AG04450 (cell line): ENCODE data around the gene XYLT1. TPM values are rescaled to one million over a fixed set of nuclear protein-coding genes. Genes with fewer than 3 reads are reported as not detected.

Experiments used
- CTCF ChIA-PET: fragments of 300-600, 350-600 bp; formaldehyde crosslinking; extraction: SDS; loops from one replicate; lab custom pipeline; 2022; ENCODE audit warnings: antibody characterized with exemption, inconsistent platforms; lab: Charles Lee
- POLR2A ChIA-PET: fragments of 350-600 bp; formaldehyde crosslinking; extraction: SDS; loops from one replicate; lab custom pipeline; 2021; ENCODE audit warnings: antibody characterized with exemption, inconsistent platforms; lab: Yijun Ruan, JAX
- DNase-seq: peaks from one replicate; pipeline ENCODE4 v3.0.0-alpha.2; 2011; ENCODE audit warnings: low read depth, low spot score
- H3K27ac ChIP-seq: one replicate; pipeline ENCODE4 v1.5.1; 2012; ENCODE audit warnings: low read depth, low read length, control low read depth
- H3K27me3 ChIP-seq: one replicate; pipeline ENCODE4 v1.6.0; 2012; ENCODE audit warnings: low read length; ENCODE audit not compliant: control insufficient read depth, insufficient read depth
- H3K4me3 ChIP-seq: 2 replicates; pipeline ENCODE4 v1.5.1; 2011; ENCODE audit warnings: mild to moderate bottlenecking, low read depth, low read length, control low read depth
- H3K9me3 ChIP-seq: 2 replicates; pipeline ENCODE4 v1.5.1; 2012; ENCODE audit warnings: low read length; ENCODE audit not compliant: control insufficient read depth, insufficient read depth
- CTCF ChIP-seq: IDR thresholded peaks from 2 replicates; pipeline ENCODE4 v1.5.1; 2011; ENCODE audit warnings: low read depth, low read length, control low read depth, inconsistent platforms
- polyA plus RNA-seq: library from polyadenylated mRNA; depleted of rRNA; stranded (reverse); fragments of >200 nt; gene quantifications from 2 replicates; pipeline ENCODE4 v1.2.3, GENCODE V29; 2011

XYLT1 gene
- polyA plus RNA-seq, 1 experiment = 6.7 TPM

DNA sequence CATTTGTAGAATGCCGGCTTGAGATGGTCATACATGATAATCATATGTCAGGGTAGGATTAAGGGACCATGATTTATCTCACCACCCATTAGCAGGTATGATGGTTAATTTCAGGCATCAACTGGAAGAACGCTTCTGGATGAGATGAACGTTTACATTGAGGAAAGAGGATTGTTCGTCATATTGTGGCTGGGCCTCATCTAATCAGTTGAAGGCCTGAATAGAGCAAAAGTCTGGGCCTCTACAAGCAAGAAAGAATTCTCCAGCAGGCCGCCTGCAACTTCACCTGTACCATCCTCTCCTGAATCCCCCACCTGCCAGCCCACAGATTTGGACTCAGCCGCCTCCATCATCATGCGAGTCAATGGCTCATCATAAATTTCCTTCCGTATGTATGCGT lies 30.6 kb upstream of the XYLT1 start:
- POLR2A ChIA-PET = no interaction called here

DNA sequence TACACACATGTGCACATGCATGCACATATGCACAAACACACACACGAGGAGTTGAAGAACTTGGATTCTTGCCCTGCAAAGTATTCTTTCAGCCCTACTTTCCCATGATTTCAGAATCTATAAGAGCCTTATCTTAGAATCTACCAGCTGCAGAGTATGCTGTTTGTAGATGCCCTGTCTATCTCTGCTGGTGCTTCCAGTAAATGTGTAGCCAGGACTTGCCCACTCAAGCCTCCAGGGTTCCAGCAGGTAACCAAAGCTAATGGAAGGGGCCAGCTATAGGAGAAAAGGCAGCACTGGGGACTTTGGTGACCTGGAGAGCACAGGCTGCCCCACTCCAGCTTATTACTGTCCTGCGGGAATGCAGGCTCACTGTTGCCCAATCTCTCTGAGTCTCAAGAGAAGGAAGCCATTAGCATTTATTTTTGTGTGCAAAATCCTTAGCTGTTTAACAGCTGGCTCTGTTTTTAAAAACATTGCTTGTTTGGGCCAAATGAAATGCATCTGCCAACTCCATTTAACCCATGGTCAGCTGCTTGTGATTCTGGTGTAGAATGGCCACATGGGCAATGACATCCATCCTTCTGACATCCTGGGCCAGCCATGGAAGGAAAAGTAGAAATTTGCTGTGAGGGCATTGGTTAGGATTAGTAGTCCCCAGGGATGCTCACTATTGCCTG lies 28.6 kb upstream of the XYLT1 start:
- no peaks in the 10 kb centered on the region for H3K9me3 ChIP-seq
- CTCF ChIA-PET = interaction anchor here (1.6 kb wide), 1 partner anchor 79 kb away, joined by 6 read pairs; no protein-coding TSS in a partner anchor
- H3K27me3 ChIP-seq = no peaks in the 10 kb centered on the region
- no peak for TF ChIP-seq CTCF
- POLR2A ChIA-PET = no interaction called here
- DNase-seq = no peak
- no peak overlapping the region for H3K27ac ChIP-seq
- no peak overlapping the region for H3K4me3 ChIP-seq

More for the DNA sequence above, 30.6 kb upstream of the XYLT1 start:
- TF ChIP-seq CTCF = no peak
- DNase-seq = no peak
- H3K27ac ChIP-seq = no peak overlapping the region
- H3K27me3 ChIP-seq = no peaks in the 10 kb centered on the region
- H3K4me3 ChIP-seq = no peak overlapping the region
- CTCF ChIA-PET = no interaction called here
- no peaks in the 10 kb centered on the region for H3K9me3 ChIP-seq

DNA sequence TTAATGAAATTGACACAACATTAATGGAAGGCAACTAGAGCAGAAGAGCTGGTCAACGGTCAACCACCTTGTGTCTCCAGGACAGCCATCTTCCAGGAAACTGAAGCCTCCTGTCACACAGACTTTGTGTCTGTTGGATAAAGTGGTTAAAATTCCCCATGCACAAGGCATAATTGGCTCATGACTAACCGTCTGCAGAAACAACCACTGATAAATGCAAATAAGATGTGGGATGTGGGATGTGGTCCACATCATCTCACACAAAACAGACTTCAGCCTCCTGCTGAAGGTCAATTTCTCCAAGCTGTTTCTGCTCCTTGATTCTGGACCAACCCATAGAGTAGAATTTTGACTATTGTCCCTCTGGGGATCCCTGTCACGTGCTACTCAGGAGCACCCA lies 26.9 kb upstream of the XYLT1 start:
- POLR2A ChIA-PET = interaction anchor here (0.8 kb wide), 2 partner anchors 15 to 18 kb away, joined by 3 to 4 read pairs; no protein-coding TSS in a partner anchor
- Histone ChIP-seq H3K4me3 (no peak overlapping the region), H3K27me3 (no peaks in the 10 kb centered on the region), H3K9me3 (no peaks in the 10 kb centered on the region), H3K27ac (no peak overlapping the region)
- no peak for TF ChIP-seq CTCF
- CTCF ChIA-PET = interaction anchor here (0.5 to 3.1 kb wide), 3 partner anchors 21 to 82 kb away, joined by 5 to 13 read pairs (median 7); no protein-coding TSS in a partner anchor
- no peak for DNase-seq

DNA sequence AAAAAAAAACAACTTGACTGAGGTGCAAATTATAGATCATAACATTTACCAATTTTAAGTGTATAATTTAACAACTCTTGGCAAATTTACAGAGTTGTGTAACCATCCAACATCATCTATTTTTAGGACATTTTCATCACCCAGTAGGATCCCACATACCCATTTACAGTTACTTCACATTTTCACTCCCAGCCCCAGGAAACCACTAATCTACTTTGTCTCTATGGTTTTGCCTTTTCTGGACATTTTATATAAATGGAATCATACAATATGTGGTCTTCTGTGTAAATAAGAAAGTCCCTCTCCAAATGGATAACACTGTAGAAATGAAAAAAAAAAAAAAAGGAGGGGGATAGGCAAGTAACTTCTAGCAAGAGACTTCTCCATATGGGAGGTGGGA lies 26.1 kb upstream of the XYLT1 start:
- no peak for TF ChIP-seq CTCF
- DNase-seq = no peak
- Histone ChIP-seq H3K27me3 (no peaks in the 10 kb centered on the region), H3K27ac (no peak overlapping the region), H3K4me3 (no peak overlapping the region), H3K9me3 (no peaks in the 10 kb centered on the region)
- ChIA-PET POLR2A (no interaction called here), CTCF (interaction anchor here (1.0 to 3.1 kb wide), 2 partner anchors 19 to 83 kb away, joined by 7 to 13 read pairs; no protein-coding TSS in a partner anchor)

DNA sequence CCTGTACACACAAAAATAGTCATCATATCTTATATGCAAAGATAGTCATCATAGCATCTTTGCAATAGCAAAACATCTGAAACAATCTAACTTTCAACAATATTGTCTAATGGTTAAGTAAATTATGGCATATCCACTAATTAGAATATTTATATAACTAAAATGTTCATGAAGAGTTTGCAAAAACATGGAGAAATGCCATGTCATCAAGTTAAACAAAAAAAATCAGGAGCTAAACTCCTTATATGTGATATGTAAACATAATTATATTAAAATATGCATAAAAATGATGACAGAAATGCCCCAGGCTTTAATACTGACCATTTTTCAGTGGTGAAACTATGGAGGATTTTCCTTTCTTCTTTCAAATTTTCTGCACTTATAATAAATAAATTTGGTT lies 22.3 kb upstream of the XYLT1 start:
- no peaks in the 10 kb centered on the region for H3K27me3 ChIP-seq
- H3K27ac ChIP-seq = no peak overlapping the region
- TF ChIP-seq CTCF = no peak
- H3K9me3 ChIP-seq = no peaks in the 10 kb centered on the region
- no peak for DNase-seq
- ChIA-PET POLR2A (no interaction called here), CTCF (interaction anchor here (1.4 kb wide), 1 partner anchor 86 kb away, joined by 4 read pairs; no protein-coding TSS in a partner anchor)
- no peak overlapping the region for H3K4me3 ChIP-seq
